C4-2B (cell line): Measurements from ENCODE around the gene SHISA2.

ENCODE experiments used
- CTCF ChIP-seq: fragments of 450-650 bp; conservative IDR thresholded peaks from 2 replicates; pipeline ENCODE4 v1.5.1; 2017; ENCODE audit warnings: mild to moderate bottlenecking
- ZFX ChIP-seq: fragments of 450-650 bp; IDR thresholded peaks from 2 replicates; pipeline ENCODE4 v1.6.1; 2017

DNA sequence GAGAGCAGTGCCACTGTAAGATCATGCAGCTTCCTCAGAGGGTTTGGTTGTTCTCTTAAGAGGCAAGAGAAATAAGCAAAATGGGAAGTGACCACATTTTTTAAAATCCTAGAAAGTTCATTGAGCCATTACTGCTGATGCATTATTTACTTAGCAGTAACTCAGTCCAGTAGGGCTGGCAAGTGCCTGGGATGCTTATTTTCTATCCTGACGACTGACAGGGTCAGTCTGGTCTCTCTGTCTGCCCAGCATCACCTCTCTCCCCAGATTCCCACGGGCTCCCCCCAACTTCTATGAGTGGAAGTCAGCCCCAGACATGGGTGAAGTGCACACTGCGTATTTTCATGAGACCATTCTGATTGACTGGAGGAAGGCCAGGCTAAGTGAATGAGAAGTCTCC, 10.4 kb downstream of the SHISA2 start:
- TF ChIP-seq CTCF (no peak), ZFX (no peak)
